Glutamatergic neuron (in vitro differentiated cells): ENCODE results near the gene NIPBL. TPM values are rescaled to one million over a fixed set of nuclear protein-coding genes. Genes with fewer than 3 reads are reported as not detected.

Source experiments
- DNase-seq: peaks from one replicate; pipeline ENCODE4 v3.0.0; 2022
- H3K27ac Mint-ChIP-seq: one replicate; pipeline ENCODE4 v1.8.0; 2020; ENCODE audit warnings: mild to moderate bottlenecking, mixed read lengths, inconsistent platforms; ENCODE audit not compliant: unreplicated experiment
- H3K27me3 Mint-ChIP-seq: one replicate; pipeline ENCODE4 v1.8.0; 2020; ENCODE audit warnings: mild to moderate bottlenecking, moderate library complexity, mixed read lengths, inconsistent platforms; ENCODE audit not compliant: unreplicated experiment
- H3K36me3 Mint-ChIP-seq: one replicate; pipeline ENCODE4 v1.8.0; 2020; ENCODE audit warnings: mild to moderate bottlenecking, mixed read lengths, inconsistent platforms; ENCODE audit not compliant: unreplicated experiment
- H3K4me1 Mint-ChIP-seq: one replicate; pipeline ENCODE4 v1.8.0; 2020; ENCODE audit warnings: mild to moderate bottlenecking, low read depth, mixed read lengths, inconsistent platforms; ENCODE audit not compliant: unreplicated experiment
- H3K4me3 Mint-ChIP-seq: one replicate; pipeline ENCODE4 v1.8.0; 2020; ENCODE audit warnings: mild to moderate bottlenecking, mixed read lengths, inconsistent platforms; ENCODE audit not compliant: unreplicated experiment
- H3K9me3 Mint-ChIP-seq: one replicate; pipeline ENCODE4 v1.8.0; 2020; ENCODE audit warnings: mild to moderate bottlenecking, moderate library complexity, mixed read lengths, inconsistent platforms; ENCODE audit not compliant: unreplicated experiment
- CTCF ChIP-seq: fragments of 200-600 bp; sonication (generic); IDR thresholded peaks from one replicate; pipeline ENCODE4 v1.5.0; 2021; ENCODE audit not compliant: partially characterized antibody, unreplicated experiment
- total RNA-seq: library from RNA; stranded (reverse); fragmentation: NEBNext Ultra II Directional; extraction: Animal tissue kit (Norgen Biotek cat#: 25700); gene quantifications from one replicate; pipeline ENCODE4 v1.2.1, GENCODE V29; 2021; ENCODE audit not compliant: unreplicated experiment

NIPBL gene
- total RNA-seq, 1 donor from 2014 or later: 81.1 TPM

- TF ChIP-seq CTCF: no peak
- DNase-seq: no peak
- no peaks in the 10 kb centered on the region for H3K4me1 Mint-ChIP-seq
- no peak overlapping the region for H3K4me3 Mint-ChIP-seq
- no peaks in the 10 kb centered on the region for H3K27me3 Mint-ChIP-seq
- H3K36me3 Mint-ChIP-seq: no peaks in the 10 kb centered on the region
- H3K27ac Mint-ChIP-seq: no peak overlapping the region
- H3K9me3 Mint-ChIP-seq: no peaks in the 10 kb centered on the region
Measured at GRCh38 chr5:37054391-37054790, 177.8 kb downstream of the NIPBL start.

GRCh38 chr5:37055383-37055990, 178.9 kb downstream of the NIPBL start:
- Mint-ChIP-seq H3K9me3 (no peaks in the 10 kb centered on the region), H3K36me3 (peaks cover 3% of the 10 kb centered on the region), H3K4me1 (no peaks in the 10 kb centered on the region), H3K4me3 (no peak overlapping the region), H3K27me3 (no peaks in the 10 kb centered on the region), H3K27ac (no peak overlapping the region)
- no peak for DNase-seq
- TF ChIP-seq CTCF: no peak

- Mint-ChIP-seq H3K27me3 (no peaks in the 10 kb centered on the region), H3K9me3 (no peaks in the 10 kb centered on the region)
Measured at GRCh38 chr5:37056762-37057161, 180.2 kb downstream of the NIPBL start.

GRCh38 chr5:37060030-37060429, 183.5 kb downstream of the NIPBL start:
- TF ChIP-seq CTCF: no peak
- Mint-ChIP-seq H3K27me3 (no peaks in the 10 kb centered on the region), H3K9me3 (no peaks in the 10 kb centered on the region), H3K4me3 (no peak overlapping the region), H3K27ac (no peak overlapping the region), H3K4me1 (no peaks in the 10 kb centered on the region), H3K36me3 (peaks cover 5% of the 10 kb centered on the region)
- DNase-seq: no peak

More at GRCh38 chr5:37056762-37057161, 180.2 kb downstream of the NIPBL start:
- no peak overlapping the region for H3K27ac Mint-ChIP-seq
- H3K4me3 Mint-ChIP-seq: no peak overlapping the region
- H3K4me1 Mint-ChIP-seq: no peaks in the 10 kb centered on the region
- TF ChIP-seq CTCF: no peak
- DNase-seq: no peak
- H3K36me3 Mint-ChIP-seq: peaks cover 5% of the 10 kb centered on the region

GRCh38 chr5:37063739-37064138, 187.2 kb downstream of the NIPBL start:
- Mint-ChIP-seq H3K36me3 (peaks cover 5% of the 10 kb centered on the region), H3K4me3 (no peak overlapping the region), H3K27me3 (no peaks in the 10 kb centered on the region), H3K9me3 (no peaks in the 10 kb centered on the region), H3K27ac (no peak overlapping the region), H3K4me1 (no peaks in the 10 kb centered on the region)
- no peak for DNase-seq
- TF ChIP-seq CTCF: no peak
